Transverse colon (tissue), 4 donors: Measurements from ENCODE around the gene KSR1. TPM values are rescaled to one million over a fixed set of nuclear protein-coding genes. Genes with fewer than 3 reads are reported as not detected.
A peak's percentile ranks its signal among the peaks of the same experiment; 100 is the strongest.
"Not testable (repeated sequence)": the region's sequence is repeated elsewhere in the genome, so short reads cannot be mapped to it uniquely, and the experiment has no call there.

Experiments used
- DNase-seq: peaks from one replicate; pipeline ENCODE4 v3.0.0-alpha.2; 2019
- H3K27ac ChIP-seq, 4 donors: fragments of 200-600 bp; sonication (generic); 2 replicates each; pipeline ENCODE4 v1.5.1; 2016 to 2018; ENCODE audit warnings: inconsistent platforms in 4 of 4
- H3K27me3 ChIP-seq: fragments of 200-600 bp; sonication (generic); 2 replicates; pipeline ENCODE4 v1.5.1; 2017; ENCODE audit warnings: inconsistent platforms
- H3K36me3 ChIP-seq, 4 donors: fragments of 200-600 bp; sonication (generic); 2 replicates each; pipeline ENCODE4 v1.5.1; 2017 to 2019; ENCODE audit warnings: inconsistent platforms in 4 of 4
- H3K4me1 ChIP-seq, 4 donors: fragments of 200-600 bp; sonication (generic); 2 replicates each; pipeline ENCODE4 v1.5.1; 2017 to 2020; ENCODE audit warnings: inconsistent platforms in 4 of 4
- H3K4me3 ChIP-seq, 4 donors: fragments of 200-600 bp; sonication (generic); 1 replicate in 1 of 4; 2 replicates in 3 of 4; pipeline versions ENCODE4 v1.5.1 to v1.6.1; 2017 to 2019; ENCODE audit warnings: inconsistent platforms in 4 of 4
- H3K9me3 ChIP-seq, 2 donors: fragments of 200-600 bp; sonication (generic); 2 replicates each; pipeline ENCODE4 v1.5.1; 2017 to 2019; ENCODE audit warnings: inconsistent platforms in 2 of 2
- EP300 ChIP-seq: sonication (generic); formaldehyde crosslinking; IDR thresholded peaks from one replicate; pipeline ENCODE4 v1.6.1; 2017; ENCODE audit warnings: antibody characterized with exemption, low read depth
- POLR2A ChIP-seq: fragments of 450-650 bp; IDR thresholded peaks from one replicate; pipeline ENCODE4 v1.6.1; 2016; ENCODE audit warnings: antibody characterized with exemption, mild to moderate bottlenecking, moderate library complexity
- POLR2AphosphoS5 ChIP-seq, 3 donors: sonication (generic); formaldehyde crosslinking; IDR thresholded peaks; one replicate each; pipeline ENCODE4 v1.6.1; 2016; ENCODE audit warnings: antibody characterized with exemption in 3 of 3
- WGBS, 2 donors: methylation state at CpG; one replicate each; pipeline ENCODE4 v1.1.5; 2018; ENCODE audit warnings: low coverage in 1 of 2; 5-methylcytosine and 5-hydroxymethylcytosine counted together
- in situ Hi-C, 4 donors: fragments of 200-750 bp; cut with MboI; loops; one replicate each; pipeline versions ENCODE4 v1.15.0 to v1.15.1; 2017; ENCODE audit warnings: low sequenced_read_pairs in 3 of 4, low pct_ligation_motif_present in 1 of 4, low pct_unique_long_range_greater_than_20kb in 1 of 4
- intact Hi-C: fragments of 100-400 bp; cut with DNase I; formaldehyde crosslinking; loops from one replicate; pipeline ENCODE4 v1.15.1; 2023; ENCODE audit warnings: low total_unique reads
- total RNA-seq, 4 donors: library from RNA; depleted of rRNA; stranded (reverse); fragments of >200 nt; gene quantifications; one replicate each; pipeline ENCODE4 v1.1.0, GENCODE V29; 2016
- TF ChIP-seq, protein P1 (sequence below), 5 experiments: fragments of 200-600 bp in 3 of 5; fragments of 450-650 bp in 2 of 5; sonication (generic) in 3 of 5; IDR thresholded peaks; 1 replicate in 2 of 5; 2 replicates in 3 of 5; pipeline ENCODE4 v1.5.1; 2016 to 2017; ENCODE audit warnings: antibody characterized with exemption in 5 of 5, inconsistent platforms in 3 of 5, mild to moderate bottlenecking in 2 of 5, moderate library complexity in 1 of 5

The KSR1 gene
- total RNA-seq, 4 donors from 2014 or later, result 8.2 to 55.7 (median 30.9) TPM

- no peak for DNase-seq
- intact Hi-C loops, result no loop called here
- TF ChIP-seq POLR2AphosphoS5 (IDR thresholded peaks at IDR 0.05) (no peak), POLR2A (no peak), EP300 (no peak)
- TF ChIP-seq, protein P1, sequence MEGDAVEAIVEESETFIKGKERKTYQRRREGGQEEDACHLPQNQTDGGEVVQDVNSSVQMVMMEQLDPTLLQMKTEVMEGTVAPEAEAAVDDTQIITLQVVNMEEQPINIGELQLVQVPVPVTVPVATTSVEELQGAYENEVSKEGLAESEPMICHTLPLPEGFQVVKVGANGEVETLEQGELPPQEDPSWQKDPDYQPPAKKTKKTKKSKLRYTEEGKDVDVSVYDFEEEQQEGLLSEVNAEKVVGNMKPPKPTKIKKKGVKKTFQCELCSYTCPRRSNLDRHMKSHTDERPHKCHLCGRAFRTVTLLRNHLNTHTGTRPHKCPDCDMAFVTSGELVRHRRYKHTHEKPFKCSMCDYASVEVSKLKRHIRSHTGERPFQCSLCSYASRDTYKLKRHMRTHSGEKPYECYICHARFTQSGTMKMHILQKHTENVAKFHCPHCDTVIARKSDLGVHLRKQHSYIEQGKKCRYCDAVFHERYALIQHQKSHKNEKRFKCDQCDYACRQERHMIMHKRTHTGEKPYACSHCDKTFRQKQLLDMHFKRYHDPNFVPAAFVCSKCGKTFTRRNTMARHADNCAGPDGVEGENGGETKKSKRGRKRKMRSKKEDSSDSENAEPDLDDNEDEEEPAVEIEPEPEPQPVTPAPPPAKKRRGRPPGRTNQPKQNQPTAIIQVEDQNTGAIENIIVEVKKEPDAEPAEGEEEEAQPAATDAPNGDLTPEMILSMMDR (IDR thresholded peaks at IDR 0.05), result no peak
- H3K27me3 ChIP-seq, result no peaks in the 10 kb centered on the region
- no peak overlapping the region for H3K27ac ChIP-seq
- H3K4me3 ChIP-seq, result no peak overlapping the region
- H3K9me3 ChIP-seq, result no peaks in the 10 kb centered on the region
- peaks cover 3 to 34% (median 15%) of the 10 kb centered on the region in 4 donors for H3K4me1 ChIP-seq
- in situ Hi-C loops, result loop anchor here in 1 of 4 donors (25.0 kb wide), 1 partner anchor 128 kb away; no protein-coding TSS in a partner anchor
- 77 to 82% methylated on average over 4 of the region's 4 CpGs for WGBS, 2 donors
- H3K36me3 ChIP-seq, result peaks cover 0 to 18% (median 9%) of the 10 kb centered on the region in 4 donors
Observed at GRCh38 chr17:27640790-27641189, 184.5 kb downstream of the KSR1 start.

DNA sequence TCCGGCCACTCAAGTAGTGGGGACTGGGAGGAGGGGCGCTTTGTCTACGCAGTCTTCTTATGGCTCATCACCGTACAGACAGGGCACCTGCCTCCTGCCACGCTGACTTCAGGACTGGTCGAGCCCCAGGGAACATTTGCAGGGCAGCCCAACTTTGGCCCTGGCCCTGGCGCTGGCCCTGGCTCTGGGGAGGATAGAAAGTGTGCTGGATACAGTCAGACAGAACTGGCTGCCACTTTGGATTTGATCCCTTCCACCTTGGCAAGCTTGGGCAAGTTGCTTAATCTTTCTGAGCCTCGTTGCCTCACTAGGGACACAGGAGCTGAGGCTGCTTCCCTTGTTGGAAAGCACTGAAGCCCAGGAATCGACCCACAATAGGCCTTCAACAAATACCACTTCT, 188.3 kb downstream of the KSR1 start:
- H3K4me3 ChIP-seq, result no peak overlapping the region
- no peak for TF ChIP-seq POLR2AphosphoS5 (IDR thresholded peaks at IDR 0.05)
- TF ChIP-seq EP300, result no peak
- TF ChIP-seq POLR2A, result no peak
- TF ChIP-seq, protein P1 (IDR thresholded peaks at IDR 0.05), result no peak
- no peak for DNase-seq
- intact Hi-C loops, result no loop called here
- in situ Hi-C loops, result loop anchor here in 1 of 4 donors (25.0 kb wide), 1 partner anchor 132 kb away; no protein-coding TSS in a partner anchor
- 79 to 100% methylated on average over 1 to 9 of the region's 9 CpGs for WGBS, 2 donors
- no peaks in the 10 kb centered on the region for H3K9me3 ChIP-seq
- H3K4me1 ChIP-seq, result peaks cover 11 to 46% (median 29%) of the 10 kb centered on the region in 4 donors
- H3K36me3 ChIP-seq, result peaks cover 0 to 14% (median 6%) of the 10 kb centered on the region in 4 donors
- no peaks in the 10 kb centered on the region for H3K27me3 ChIP-seq
- peak overlapping the region in 1 of 4 donors; percentile 25 for H3K27ac ChIP-seq

GRCh38 chr17:27645621-27646020, 189.4 kb downstream of the KSR1 start:
- H3K9me3 ChIP-seq, intact Hi-C loops, H3K36me3 ChIP-seq, DNase-seq, H3K4me3 ChIP-seq, H3K27me3 ChIP-seq: not testable (repeated sequence)
- TF ChIP-seq, protein P1 (IDR thresholded peaks at IDR 0.05), result peak in 1 of 5 experiments; percentile 38
- Histone ChIP-seq H3K4me1 (peaks cover 11 to 42% (median 29%) of the 10 kb centered on the region in 4 donors), H3K27ac (peak overlapping the region in 3 of 4 donors; percentile 79 to 81 (median 79))
- in situ Hi-C loops, result loop anchor here in 1 of 4 donors (25.0 kb wide), 1 partner anchor 133 kb away; no protein-coding TSS in a partner anchor
- 83% methylated on average over 3 of the region's 10 CpGs; no CpG with 5 or more reads in 1 of the 2 donors for whole genome bisulfite sequencing, 2 donors

DNA sequence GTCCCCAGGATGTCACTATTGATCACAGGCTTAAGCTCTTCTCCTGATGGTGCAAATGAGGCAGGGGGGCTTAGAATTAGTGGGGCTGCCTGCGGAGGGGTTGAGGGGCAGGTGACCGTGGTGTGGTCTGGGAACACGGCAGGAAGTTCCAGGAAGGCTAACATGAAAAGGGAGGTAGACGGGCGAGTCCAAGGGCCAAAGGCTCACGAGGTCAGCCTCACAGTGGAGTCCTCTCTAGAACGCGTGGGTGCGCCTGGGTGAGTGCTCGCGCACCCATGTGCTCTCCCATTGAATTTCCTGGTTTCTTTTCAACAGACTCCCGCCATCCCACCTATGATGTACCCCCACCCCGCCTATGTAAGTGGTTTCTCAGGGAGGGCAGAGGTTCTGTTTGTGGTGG, 190.0 kb downstream of the KSR1 start:
- Histone ChIP-seq H3K27me3 (no peaks in the 10 kb centered on the region), H3K36me3 (no peaks in the 10 kb centered on the region), H3K4me3 (no peak overlapping the region), H3K4me1 (peaks cover 11 to 38% (median 29%) of the 10 kb centered on the region in 4 donors), H3K9me3 (no peaks in the 10 kb centered on the region), H3K27ac (peak overlapping the region; percentile 79 to 81 (median 80))
- intact Hi-C loops, result no loop called here
- no peak for DNase-seq
- no peak for TF ChIP-seq POLR2A
- TF ChIP-seq EP300, result no peak
- TF ChIP-seq, protein P1 (IDR thresholded peaks at IDR 0.05), result no peak
- no peak for TF ChIP-seq POLR2AphosphoS5 (IDR thresholded peaks at IDR 0.05)
- in situ Hi-C loops, result loop anchor here in 1 of 4 donors (25.0 kb wide), 1 partner anchor 134 kb away; no protein-coding TSS in a partner anchor
- 91 to 93% methylated on average over 3 to 13 of the region's 13 CpGs for WGBS, 2 donors
